Panc1 (cell line): ENCODE data around the gene CISD3.

Experiments used
- CTCF ChIP-seq: fragments of 450-650 bp; IDR thresholded peaks from 2 replicates; pipeline ENCODE4 v1.5.1; 2017; ENCODE audit warnings: mild to moderate bottlenecking
- POLR2AphosphoS5 ChIP-seq: IDR thresholded peaks from 2 replicates; pipeline ENCODE4 v1.6.1; 2012; ENCODE audit warnings: mild to moderate bottlenecking, low read depth, low read length, moderate library complexity
- REST ChIP-seq, 2 experiments: IDR thresholded peaks; 2 replicates each; pipeline ENCODE4 v1.6.1; 2011 to 2012; ENCODE audit warnings: low read depth in 2 of 2, control low read depth in 1 of 2, low read length in 1 of 2, mild to moderate bottlenecking in 1 of 2, moderate library complexity in 1 of 2; ENCODE audit not compliant: insufficient read depth in 1 of 2
- SIN3A ChIP-seq: IDR thresholded peaks from 2 replicates; pipeline ENCODE4 v1.6.1; 2012; ENCODE audit warnings: low read depth, mild to moderate bottlenecking, low read length, moderate library complexity, borderline replicate concordance; ENCODE audit not compliant: insufficient read depth
- TCF7L2 ChIP-seq: IDR thresholded peaks from 2 replicates; pipeline ENCODE4 v1.6.1; 2011; ENCODE audit warnings: mild to moderate bottlenecking, low read depth, low read length, inconsistent platforms

- TF ChIP-seq CTCF (no peak), POLR2AphosphoS5 (no peak), REST (IDR thresholded peaks at IDR 0.05; ENCODE audit: insufficient read depth in 1 of 2, low read depth in 2 of 2, low read length in 1 of 2) (no peak), TCF7L2 (no peak), SIN3A (no peak)
Measured at GRCh38 chr17:38777641-38778250, 47.6 kb downstream of the CISD3 start.
